GM12878 (cell line): ENCODE measurements around the gene ISG20L2. TPM values are rescaled to one million over a fixed set of nuclear protein-coding genes. Genes with fewer than 3 reads are reported as not detected.
A peak's percentile ranks its signal among the peaks of the same experiment; 100 is the strongest.

Experiments
- ATAC-seq: fragments of 200-7000 bp; cut with Tn5 transposase; 3 replicates; pipeline ENCODE4 v1.9.1; 2020; ENCODE audit warnings: mild to moderate bottlenecking, moderate library complexity
- BruUV-seq: library from RNA; stranded (reverse); fragments of 400-500 nt; replicated peaks from 2 replicates; lab custom pipeline; 2021; lab: Mats Ljungman, UMichigan
- CTCF ChIA-PET: fragments of 300-600 bp; sonication (Branson Sonifier 250); formaldehyde crosslinking; extraction: SDS; loops from one replicate; lab custom pipeline; 2021; ENCODE audit warnings: inconsistent platforms; lab: Yijun Ruan, JAX
- POLR2A ChIA-PET: fragments of 350-600 bp; formaldehyde crosslinking; extraction: SDS; loops from one replicate; lab custom pipeline; 2021; ENCODE audit warnings: inconsistent platforms; lab: Charles Lee
- RAD21 ChIA-PET: fragments of 300-600 bp; sonication (Branson Sonifier 250); formaldehyde crosslinking; loops from one replicate; lab custom pipeline; 2023; ENCODE audit warnings: antibody characterized with exemption; ENCODE audit not compliant: unreplicated experiment; lab: Charles Lee
- SMC1A ChIA-PET: fragments of 300-600 bp; sonication (Branson Sonifier 250); formaldehyde crosslinking; loops from one replicate; lab custom pipeline; 2023; ENCODE audit not compliant: unreplicated experiment, uncharacterized antibody; lab: Charles Lee
- DNase-seq: peaks from one replicate; pipeline ENCODE4 v3.0.0-alpha.2; 2011; ENCODE audit warnings: low read depth, low spot score
- FAIRE-seq: peaks from 3 replicates; lab custom pipeline; 2011; peaks lifted over from hg19 to GRCh38; lab: Jason Lieb, UNC
- H2AFZ ChIP-seq: 2 replicates; pipeline ENCODE4 v1.6.0; 2011; ENCODE audit warnings: low read depth, low read length, control low read depth; ENCODE audit not compliant: control insufficient read depth
- H3K27ac ChIP-seq: 2 replicates; pipeline ENCODE4 v1.5.1; 2011; ENCODE audit warnings: control low read depth; ENCODE audit not compliant: control insufficient read depth, insufficient read depth
- H3K27me3 ChIP-seq, 2 experiments: replicated peaks in 1 of 2; 2 replicates each; pipeline versions ENCODE4 v1.6.0 to v1.6.1; 2011; ENCODE audit warnings: low read length in 1 of 2; ENCODE audit not compliant: control insufficient read depth in 2 of 2, insufficient read depth in 2 of 2
- H3K36me3 ChIP-seq, 2 experiments: 2 replicates each; pipeline ENCODE4 v1.5.1; 2011; ENCODE audit warnings: low read length in 1 of 2; ENCODE audit not compliant: control insufficient read depth in 2 of 2, insufficient read depth in 2 of 2
- H3K4me1 ChIP-seq: 2 replicates; pipeline ENCODE4 v1.6.1; 2011; ENCODE audit warnings: mild to moderate bottlenecking, low read length, moderate library complexity, mixed read lengths; ENCODE audit not compliant: control insufficient read depth, insufficient read depth
- H3K4me2 ChIP-seq: 2 replicates; pipeline ENCODE4 v1.6.0; 2011; ENCODE audit warnings: control low read depth; ENCODE audit not compliant: control insufficient read depth, insufficient read depth
- H3K4me3 ChIP-seq: fragments of 200-600 bp; sonication (generic); 2 replicates; pipeline ENCODE4 v1.5.1; 2016
- H3K79me2 ChIP-seq: 2 replicates; pipeline ENCODE4 v1.6.0; 2011; ENCODE audit warnings: low read length; ENCODE audit not compliant: control insufficient read depth, insufficient read depth
- H3K9ac ChIP-seq: 2 replicates; pipeline ENCODE4 v1.8.0; 2011; ENCODE audit warnings: low read length, control low read depth, mixed read lengths; ENCODE audit not compliant: control insufficient read depth, insufficient read depth
- H3K9me3 ChIP-seq: replicated peaks from 3 replicates; pipeline ENCODE4 v1.5.1; 2011; ENCODE audit warnings: mild to moderate bottlenecking, low read length; ENCODE audit not compliant: control insufficient read depth, insufficient read depth
- H4K20me1 ChIP-seq: 2 replicates; pipeline ENCODE4 v1.6.0; 2011; ENCODE audit not compliant: control insufficient read depth, insufficient read depth
- CHD4 ChIP-seq: fragments of 200-600 bp; sonication (generic); IDR thresholded peaks from 2 replicates; pipeline ENCODE4 v1.6.1; 2016; ENCODE audit warnings: mild to moderate bottlenecking
- FOXK2 ChIP-seq: fragments of 450-650 bp; IDR thresholded peaks from 2 replicates; pipeline ENCODE4 v1.6.1; 2017; ENCODE audit warnings: mild to moderate bottlenecking, moderate library complexity
- HDGF ChIP-seq: fragments of 450-650 bp; IDR thresholded peaks from 2 replicates; pipeline ENCODE4 v1.6.1; 2016; ENCODE audit warnings: antibody characterized with exemption
- NR2C2 ChIP-seq: IDR thresholded peaks from 2 replicates; pipeline ENCODE4 v1.6.1; 2011; ENCODE audit warnings: borderline replicate concordance, low read depth; ENCODE audit not compliant: control insufficient read depth, insufficient read length
- PRDM15 ChIP-seq: fragments of 450-650 bp; formaldehyde crosslinking; IDR thresholded peaks from 2 replicates; pipeline ENCODE4 v1.4.0; 2020; ENCODE audit warnings: mild to moderate bottlenecking, moderate library complexity
- RAD21 ChIP-seq: IDR thresholded peaks from 2 replicates; pipeline ENCODE4 v1.6.1; 2011; ENCODE audit warnings: mild to moderate bottlenecking, low read depth, low read length, moderate library complexity; ENCODE audit not compliant: insufficient read depth
- SMARCA5 ChIP-seq: fragments of 450-650 bp; IDR thresholded peaks from 2 replicates; pipeline ENCODE4 v1.6.1; 2017; ENCODE audit warnings: mild to moderate bottlenecking
- SREBF1 ChIP-seq: IDR thresholded peaks from 2 replicates; pipeline ENCODE4 v1.6.1; 2012; ENCODE audit warnings: mild to moderate bottlenecking, low read length
- SRF ChIP-seq, 2 experiments: IDR thresholded peaks; 2 replicates each; pipeline ENCODE4 v1.6.1; 2011; ENCODE audit warnings: low read depth in 2 of 2, low read length in 2 of 2, mild to moderate bottlenecking in 1 of 2, moderate library complexity in 1 of 2
- TCF7 ChIP-seq: IDR thresholded peaks from 2 replicates; pipeline ENCODE4 v1.6.1; 2014; ENCODE audit warnings: antibody characterized with exemption, borderline replicate concordance
- ZBTB11 ChIP-seq: fragments of 450-650 bp; formaldehyde crosslinking; IDR thresholded peaks from 2 replicates; pipeline ENCODE4 v1.5.0; 2022; ENCODE audit warnings: mild to moderate bottlenecking, missing genetic modification characterization
- WGBS: methylation state at CpG from one replicate; pipeline ENCODE4 v1.1.6; 2016; ENCODE audit warnings: low lambda C conversion rate; ENCODE audit not compliant: insufficient replicate concordance, insufficient coverage; ENCODE audit errors: missing lambda C conversion rate; 5-methylcytosine and 5-hydroxymethylcytosine counted together
- in situ Hi-C: fragments of 300-500 bp; cut with MboI; formaldehyde crosslinking; loops from 9 replicates; pipeline ENCODE4 v1.14.3; 2018; ENCODE audit warnings: mixed read lengths
- intact Hi-C: fragments of 100-400 bp; cut with micrococcal nuclease; formaldehyde crosslinking; loops from one replicate; pipeline ENCODE4 v1.14.2; 2022; ENCODE audit not compliant: unreplicated experiment
- polyA plus RNA-seq, 11 experiments: library from polyadenylated mRNA; depleted of rRNA in 4 of 11; unstranded in 6 of 11; stranded (reverse) in 5 of 11; fragments of >200 nt; fragmentation: Nextera tagmentation in 4 of 11; fragmentation: Illumina TruSeq in 1 of 11; extraction: Ambion mirVana in 4 of 11; extraction: Trizol in 1 of 11; gene quantifications; 1 replicate in 1 of 11; 2 replicates in 10 of 11; pipeline versions ENCODE4 v1.2.1 to v1.2.3, GENCODE V29; 2011 to 2016; ENCODE audit warnings: inconsistent platforms in 2 of 11, missing spikeins in 2 of 11, low read depth in 1 of 11
- total RNA-seq, 4 experiments: library from RNA; depleted of rRNA in 3 of 4; stranded (reverse); fragments of >200 nt in 3 of 4; fragmentation: Illumina TruSeq in 1 of 4; extraction: Trizol in 1 of 4; gene quantifications; 2 replicates each; pipeline versions ENCODE4 v1.2.1 to v1.2.3, GENCODE V29; 2013 to 2021

Gene ISG20L2
- total and polyA plus RNA-seq, 10 of the 15 experiments (the other 5 are each of a cell fraction or from before 2014, with no cell fraction given), result 16.4 to 111 (median 48.0) TPM

- no peak for TF ChIP-seq SREBF1
- no peak for TF ChIP-seq CHD4
- TF ChIP-seq PRDM15 (CRISPR knock-in tag), result no peak
- no peak for TF ChIP-seq FOXK2
- no peak for TF ChIP-seq TCF7
- peak; percentile 90 to 98 for TF ChIP-seq SRF (IDR thresholded peaks at IDR 0.05; ENCODE audit: low read depth in 2 of 2, low read length in 2 of 2)
- TF ChIP-seq, all 136 proteins: peak for 43
These were observed 23.4 kb upstream of the ISG20L2 start (continued) for GRCh38 chr1:156751757-156752481.

- ATAC-seq (no peak), DNase-seq (no peak), FAIRE-seq (no peak)
- Histone ChIP-seq H3K27ac (peak within 1 kb of the TSS; percentile 99), H4K20me1 (no peaks in the 10 kb centered on the region), H3K9me3 (no peaks in the 10 kb centered on the region), H3K79me2 (peaks cover 66% of the 10 kb centered on the region), H3K36me3 (no peaks in the 10 kb centered on the region), H3K27me3 (no peaks in the 10 kb centered on the region), H3K4me1 (peaks cover 28% of the 10 kb centered on the region), H3K4me2 (peak within 1 kb of the TSS; percentile 99), H2AFZ (peak within 1 kb of the TSS; percentile 82), H3K4me3 (peak within 1 kb of the TSS; percentile 99), H3K9ac (peak within 1 kb of the TSS; percentile 98)
- intact Hi-C loops, result loop anchor here (1.0 kb wide), 1 partner anchor 16 kb away; the partner anchor contains the start of gene PRCC
- ChIA-PET POLR2A (interaction anchor here (0.5 to 4.4 kb wide), 7 partner anchors 10 to 806 kb away, joined by 3 to 45 read pairs (median 10); partner anchors contain the start of genes ISG20L2, METTL25B, MRPL24 and PRCC), CTCF (interaction anchor here (1.0 to 4.5 kb wide), 5 partner anchors 11 to 138 kb away, joined by 3 to 56 read pairs (median 15); partner anchors contain the start of genes METTL25B, MRPL24 and PRCC), RAD21 (interaction anchor here (0.7 to 4.2 kb wide), 7 partner anchors 10 to 108 kb away, joined by 3 to 34 read pairs (median 5); partner anchors contain the start of genes ISG20L2, METTL25B, MRPL24 and PRCC), SMC1A (interaction anchor here (1.0 to 4.5 kb wide), 3 partner anchors 15 to 24 kb away, joined by 3 to 43 read pairs (median 24); partner anchors contain the start of genes ISG20L2, METTL25B and PRCC)
- in situ Hi-C loops, result no loop called here
- BruUV-seq, result no TSS peak
- no peak for TF ChIP-seq HDGF
- TF ChIP-seq ZBTB11, result no peak
- no peak for TF ChIP-seq NR2C2
- TF ChIP-seq SMARCA5, result peak; percentile 52
- no peak for TF ChIP-seq RAD21
- 0% methylated on average over 21 of the region's 48 CpGs for WGBS
These were observed 22.8 kb upstream of the ISG20L2 start, which contains the start of gene HDGF for GRCh38 chr1:156751451-156751756. Gene HDGF, minus strand, starts transcription at chr1:156751675. Its CDS starts 246 bp downstream, at chr1:156751429.
